Activated T-cell treated with anti-CD3 and anti-CD28 coated beads, Interleukin-2, amount 50 U/mL, for 72 hours (primary cell): ENCODE data around the gene DIP2C. TPM values are rescaled to one million over a fixed set of nuclear protein-coding genes. Genes with fewer than 3 reads are reported as not detected.

Source experiments
- ATAC-seq, 2 donors: fragments of 150-1000 bp; cut with Tn5 transposase; replicated peaks in 1 of 2; 2 replicates each; pipeline ENCODE4 v1.10.0; 2021; ENCODE audit warnings: moderate library complexity in 2 of 2, mild to moderate bottlenecking in 1 of 2
- DNase-seq, 2 donors: peaks; one replicate each; pipeline ENCODE4 v3.0.0; 2021 to 2022; ENCODE audit warnings: mixed read lengths in 1 of 2
- H3K27ac Mint-ChIP-seq: one replicate; pipeline ENCODE4 v1.8.0; 2022; ENCODE audit warnings: mild to moderate bottlenecking, moderate library complexity, mixed read lengths
- H3K27me3 Mint-ChIP-seq: one replicate; pipeline ENCODE4 v1.8.0; 2022; ENCODE audit warnings: low read depth, mixed read lengths
- H3K36me3 Mint-ChIP-seq, 2 donors: one replicate each; pipeline ENCODE4 v1.8.0; 2022; ENCODE audit warnings: mixed read lengths in 2 of 2, mild to moderate bottlenecking in 1 of 2; ENCODE audit not compliant: insufficient read depth in 2 of 2
- H3K4me1 Mint-ChIP-seq: one replicate; pipeline ENCODE4 v1.8.0; 2022; ENCODE audit warnings: low read depth, mixed read lengths
- H3K4me3 Mint-ChIP-seq, 2 donors: one replicate each; pipeline ENCODE4 v1.8.0; 2022; ENCODE audit warnings: mild to moderate bottlenecking in 2 of 2, mixed read lengths in 2 of 2, moderate library complexity in 2 of 2
- H3K9me3 Mint-ChIP-seq, 2 donors: one replicate each; pipeline ENCODE4 v1.8.0; 2022; ENCODE audit warnings: mixed read lengths in 2 of 2
- total RNA-seq, 2 donors: library from RNA; stranded (reverse); gene quantifications; one replicate each; pipeline ENCODE4 v1.2.3, GENCODE V29; 2022

The DIP2C gene
- total RNA-seq, 2 donors from 2014 or later: 0.70 to 1.6 TPM

DNA sequence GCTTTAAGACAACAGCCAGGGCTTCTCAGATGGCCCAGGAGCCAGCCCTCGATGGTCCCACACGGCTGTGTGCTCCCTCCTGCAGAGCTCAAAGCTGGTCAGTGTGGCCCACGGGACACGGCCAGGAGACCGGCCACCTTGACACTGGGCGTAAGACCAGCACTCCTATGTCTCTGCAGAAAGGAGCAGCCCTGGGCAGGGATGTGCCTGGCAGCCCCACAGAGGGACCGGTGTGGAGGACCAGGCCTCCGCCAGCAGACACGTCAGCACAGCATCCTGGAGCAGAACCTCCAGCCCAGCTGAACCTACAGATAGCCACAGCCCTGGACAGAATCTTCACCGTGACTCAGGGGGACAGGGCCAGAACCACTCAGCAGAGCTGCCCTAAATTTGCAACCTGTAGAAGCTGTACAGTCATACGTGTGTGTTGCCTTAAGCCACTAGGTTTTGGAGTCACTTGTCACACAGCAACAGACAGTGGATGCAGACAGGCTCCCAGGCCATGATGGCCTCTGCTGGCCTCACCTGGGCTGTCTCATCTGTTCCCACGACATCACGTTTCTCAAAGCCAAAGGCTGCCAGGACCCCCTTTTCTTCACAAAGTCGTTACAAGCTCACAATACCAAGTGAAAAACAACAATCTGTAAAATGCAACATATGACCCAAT is 132.4 kb downstream of the DIP2C start:
- peaks cover 8% of the 10 kb centered on the region for H3K4me1 Mint-ChIP-seq
- H3K27me3 Mint-ChIP-seq: peaks cover 7% of the 10 kb centered on the region
- H3K36me3 Mint-ChIP-seq: no peaks in the 10 kb centered on the region
- peak in 1 of 2 donors; percentile 23 for ATAC-seq
- no peaks in the 10 kb centered on the region for H3K9me3 Mint-ChIP-seq
- H3K4me3 Mint-ChIP-seq: no peak overlapping the region
- H3K27ac Mint-ChIP-seq: no peak overlapping the region
- DNase-seq: no peak

DNA sequence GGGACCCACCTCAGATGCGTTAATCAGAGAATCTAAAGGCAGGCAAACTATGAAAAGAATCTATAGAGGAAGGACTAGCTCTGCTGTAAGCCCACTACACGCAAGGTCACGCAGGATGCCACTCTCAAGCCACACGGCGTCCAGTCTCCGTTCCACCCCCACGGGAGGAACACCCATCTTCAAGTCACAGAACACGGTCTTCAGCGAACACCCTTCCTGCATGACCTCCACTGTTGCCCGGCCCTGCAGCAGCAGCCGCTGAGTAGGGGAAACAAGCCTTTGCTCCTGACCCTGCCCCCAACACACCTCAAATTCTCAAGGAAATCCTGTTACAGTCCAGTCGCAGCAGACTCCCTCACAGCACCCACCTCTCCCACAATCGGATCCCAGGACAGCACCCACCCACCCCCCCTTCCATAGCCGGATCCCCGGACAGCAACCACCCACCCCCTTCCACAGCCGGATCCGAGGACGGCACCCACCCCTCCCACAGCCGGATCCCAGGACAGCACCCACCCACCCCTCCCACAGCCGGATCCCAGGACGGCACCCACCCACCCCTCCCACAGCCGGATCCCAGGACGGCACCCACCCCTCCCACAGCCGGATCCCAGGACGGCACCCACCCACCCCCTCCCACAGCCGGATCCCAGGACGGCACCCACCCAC is 133.7 kb downstream of the DIP2C start:
- no peak for ATAC-seq
- no peak for DNase-seq
- H3K9me3 Mint-ChIP-seq: no peaks in the 10 kb centered on the region
- H3K27ac Mint-ChIP-seq: no peak overlapping the region
- H3K4me3 Mint-ChIP-seq: no peak overlapping the region
- H3K27me3 Mint-ChIP-seq: peaks cover 7% of the 10 kb centered on the region
- H3K4me1 Mint-ChIP-seq: peaks cover 8% of the 10 kb centered on the region
- H3K36me3 Mint-ChIP-seq: no peaks in the 10 kb centered on the region

DNA sequence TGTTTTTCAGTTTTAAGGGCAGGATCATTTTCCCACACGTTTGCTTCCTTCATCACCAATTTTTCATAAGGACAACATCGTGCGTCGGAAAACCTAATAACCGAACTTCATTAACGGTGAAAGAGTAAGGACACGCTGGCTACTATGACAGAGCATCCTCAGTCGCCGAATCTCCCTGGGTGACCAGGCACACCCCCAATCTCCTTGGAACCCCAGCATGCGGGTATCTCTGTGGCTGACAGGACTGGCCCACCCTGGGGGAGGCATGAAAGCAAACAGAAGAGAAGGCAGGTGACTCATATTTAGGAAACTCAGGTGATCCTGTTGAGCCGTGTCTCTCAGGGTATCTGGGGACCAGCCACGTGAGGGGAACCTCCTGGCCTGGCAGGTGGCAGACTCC is 134.2 kb downstream of the DIP2C start:
- no peaks in the 10 kb centered on the region for H3K36me3 Mint-ChIP-seq

DNA sequence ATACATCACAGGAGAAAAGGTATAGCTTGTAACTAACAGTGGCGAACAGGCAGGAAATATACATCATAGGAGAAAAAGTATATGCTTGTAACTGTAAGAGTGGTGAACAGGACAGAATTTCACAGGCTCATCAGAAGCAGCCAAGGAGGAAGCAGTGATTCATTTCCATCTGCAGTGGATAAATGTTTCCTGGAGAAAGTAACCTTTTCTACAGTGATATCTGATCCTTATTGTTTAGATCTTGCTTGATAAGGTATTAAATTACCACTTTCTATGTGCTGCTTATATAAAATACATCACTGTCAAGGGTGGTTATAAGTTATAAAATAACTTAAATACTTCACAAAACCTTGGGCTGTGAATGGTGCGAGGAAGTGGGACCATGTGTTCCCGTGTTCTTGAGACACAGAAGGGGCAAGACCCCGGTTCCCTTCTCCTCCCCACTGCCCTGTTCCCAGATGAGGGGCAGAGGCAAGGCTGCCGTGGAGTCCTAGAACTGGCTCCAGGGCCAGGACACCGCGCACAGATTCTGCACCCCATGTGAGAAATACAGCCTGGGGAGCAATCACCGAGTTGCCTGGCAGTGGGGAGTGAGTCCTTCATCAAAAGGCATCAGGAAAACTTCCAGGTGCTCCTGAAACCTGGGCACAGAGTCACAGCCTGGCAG is 135.2 kb downstream of the DIP2C start:
- peaks cover 8% of the 10 kb centered on the region for H3K4me1 Mint-ChIP-seq
- H3K27ac Mint-ChIP-seq: no peak overlapping the region
- no peak overlapping the region for H3K4me3 Mint-ChIP-seq
- DNase-seq: no peak
- no peak for ATAC-seq
- peaks cover 9% of the 10 kb centered on the region for H3K27me3 Mint-ChIP-seq
- no peaks in the 10 kb centered on the region for H3K36me3 Mint-ChIP-seq
- H3K9me3 Mint-ChIP-seq: no peaks in the 10 kb centered on the region

More for the DNA sequence above, 134.2 kb downstream of the DIP2C start:
- H3K4me1 Mint-ChIP-seq: peaks cover 8% of the 10 kb centered on the region
- H3K9me3 Mint-ChIP-seq: no peaks in the 10 kb centered on the region
- peaks cover 7% of the 10 kb centered on the region for H3K27me3 Mint-ChIP-seq
- H3K27ac Mint-ChIP-seq: no peak overlapping the region
- no peak overlapping the region for H3K4me3 Mint-ChIP-seq
- ATAC-seq (no peak), DNase-seq (no peak)

GRCh38 chr10:553233-553632 is 136.2 kb downstream of the DIP2C start:
- H3K4me3 Mint-ChIP-seq: no peak overlapping the region

GRCh38 chr10:552679-553078 is 136.8 kb downstream of the DIP2C start:
- H3K4me3 Mint-ChIP-seq: no peak overlapping the region
- H3K27me3 Mint-ChIP-seq: peaks cover 17% of the 10 kb centered on the region
- H3K9me3 Mint-ChIP-seq: no peaks in the 10 kb centered on the region
- H3K4me1 Mint-ChIP-seq: peaks cover 8% of the 10 kb centered on the region
- no peak for DNase-seq
- H3K27ac Mint-ChIP-seq: no peak overlapping the region
- ATAC-seq: no peak
- no peaks in the 10 kb centered on the region for H3K36me3 Mint-ChIP-seq

More at GRCh38 chr10:553233-553632, 136.2 kb downstream of the DIP2C start:
- no peaks in the 10 kb centered on the region for H3K9me3 Mint-ChIP-seq
- H3K27me3 Mint-ChIP-seq: peaks cover 14% of the 10 kb centered on the region
- H3K36me3 Mint-ChIP-seq: no peaks in the 10 kb centered on the region
- DNase-seq (no peak), ATAC-seq (no peak)
- no peak overlapping the region for H3K27ac Mint-ChIP-seq
- peaks cover 8% of the 10 kb centered on the region for H3K4me1 Mint-ChIP-seq

- DNase-seq (no peak), ATAC-seq (no peak)
- Mint-ChIP-seq H3K9me3 (no peaks in the 10 kb centered on the region), H3K4me1 (peaks cover 3% of the 10 kb centered on the region), H3K36me3 (no peaks in the 10 kb centered on the region), H3K27ac (no peak overlapping the region), H3K27me3 (peaks cover 25% of the 10 kb centered on the region), H3K4me3 (no peak overlapping the region)
Measured at GRCh38 chr10:551373-552252, 137.9 kb downstream of the DIP2C start.

- no peak for ATAC-seq
- Mint-ChIP-seq H3K4me3 (no peak overlapping the region), H3K4me1 (no peaks in the 10 kb centered on the region)
Measured at GRCh38 chr10:550665-551372, 138.6 kb downstream of the DIP2C start.

DNA sequence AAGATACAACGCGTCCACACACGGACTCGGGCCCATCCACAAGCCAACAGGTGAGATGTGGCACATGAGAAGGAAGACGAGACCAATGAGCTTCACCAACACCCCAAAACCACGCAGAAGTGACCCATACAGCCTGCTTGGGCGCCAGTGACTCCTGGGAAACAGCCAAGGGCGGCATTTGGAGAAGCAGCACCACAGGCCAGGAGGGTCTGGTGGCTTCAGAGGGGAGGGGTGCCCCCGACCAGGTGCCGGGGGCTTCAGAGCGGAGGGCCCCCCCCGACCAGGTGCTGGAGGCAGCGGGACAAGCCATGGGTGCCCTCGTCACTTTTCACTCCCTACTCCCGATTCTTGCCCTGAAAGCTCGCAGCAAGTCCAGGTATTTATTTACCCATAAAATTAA is 140.1 kb downstream of the DIP2C start:
- H3K27ac Mint-ChIP-seq: no peak overlapping the region
- H3K4me3 Mint-ChIP-seq: no peak overlapping the region
- peaks cover 4% of the 10 kb centered on the region for H3K4me1 Mint-ChIP-seq
- ATAC-seq (no peak), DNase-seq (no peak)
- H3K27me3 Mint-ChIP-seq: peaks cover 22% of the 10 kb centered on the region
- H3K36me3 Mint-ChIP-seq: no peaks in the 10 kb centered on the region
- no peaks in the 10 kb centered on the region for H3K9me3 Mint-ChIP-seq

More at GRCh38 chr10:550665-551372, 138.6 kb downstream of the DIP2C start:
- DNase-seq: no peak
- Mint-ChIP-seq H3K27ac (no peak overlapping the region), H3K9me3 (no peaks in the 10 kb centered on the region), H3K36me3 (no peaks in the 10 kb centered on the region), H3K27me3 (peaks cover 22% of the 10 kb centered on the region)

DNA sequence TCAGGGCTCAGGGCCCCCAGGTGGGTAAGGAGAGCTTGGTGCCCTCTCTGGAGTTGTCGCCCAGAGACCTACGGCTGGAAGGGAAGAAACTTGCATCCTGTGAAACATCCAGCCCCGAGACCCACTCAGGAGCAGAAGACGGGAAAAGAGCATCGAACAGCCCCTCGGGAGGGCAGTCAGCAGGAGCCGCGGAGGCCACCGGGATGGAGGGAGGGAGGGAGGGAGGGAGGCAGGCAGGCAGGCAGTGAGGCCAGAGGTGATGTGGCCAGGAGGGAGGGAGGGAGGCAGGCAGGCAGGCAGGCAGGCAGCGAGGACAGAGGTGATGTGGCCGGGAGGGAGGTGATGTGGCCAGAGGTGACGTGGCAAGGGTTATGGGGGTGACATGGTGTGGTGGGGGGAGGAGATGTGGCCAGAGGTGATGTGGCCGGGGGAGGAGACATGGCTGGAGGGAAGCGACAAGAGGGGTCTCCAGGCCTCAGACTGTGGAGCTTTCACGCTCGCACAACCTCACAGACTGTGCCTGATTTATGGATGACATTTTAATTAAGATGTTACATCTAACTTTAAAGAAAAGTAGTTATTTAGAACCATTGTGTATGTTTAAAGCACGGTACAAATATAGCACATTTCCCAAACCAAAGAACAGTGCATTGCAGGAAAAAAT is 141.1 kb downstream of the DIP2C start:
- DNase-seq (no peak), ATAC-seq (no peak)
- Mint-ChIP-seq H3K36me3 (no peaks in the 10 kb centered on the region), H3K27me3 (peaks cover 22% of the 10 kb centered on the region), H3K27ac (no peak overlapping the region), H3K4me1 (peaks cover 4% of the 10 kb centered on the region), H3K9me3 (no peaks in the 10 kb centered on the region), H3K4me3 (no peak overlapping the region)

DNA sequence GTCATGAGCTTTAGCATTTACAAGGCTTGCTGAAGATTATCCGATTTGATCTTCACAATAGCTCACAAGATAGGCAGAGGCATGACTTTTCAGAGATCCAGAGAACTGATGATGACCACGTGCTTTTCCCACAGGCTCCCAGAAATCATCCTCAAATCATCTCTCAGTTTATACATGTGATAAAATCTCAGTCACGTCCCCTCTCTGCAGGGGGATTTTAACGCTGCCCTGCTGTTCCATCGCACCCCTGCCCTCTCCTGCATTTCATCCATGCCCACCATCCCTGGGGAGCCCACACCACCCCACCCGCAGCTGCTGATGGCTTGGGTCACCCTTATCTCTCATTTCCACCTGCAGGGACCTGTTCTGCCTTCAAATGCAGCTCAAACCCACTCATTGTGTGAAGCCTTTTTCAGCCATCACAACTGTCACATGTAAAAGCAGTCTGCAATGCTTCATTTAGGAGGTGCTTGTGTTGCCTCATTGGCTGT is 141.8 kb downstream of the DIP2C start:
- no peaks in the 10 kb centered on the region for H3K9me3 Mint-ChIP-seq
- no peak overlapping the region for H3K27ac Mint-ChIP-seq
- ATAC-seq (no peak), DNase-seq (no peak)
- H3K27me3 Mint-ChIP-seq: peaks cover 22% of the 10 kb centered on the region
- H3K4me1 Mint-ChIP-seq: peaks cover 4% of the 10 kb centered on the region
- no peak overlapping the region for H3K4me3 Mint-ChIP-seq
- H3K36me3 Mint-ChIP-seq: no peaks in the 10 kb centered on the region
